Astrocyte (in vitro differentiated cells and primary cell): ENCODE data around the gene FNDC3B. TPM values are rescaled to one million over a fixed set of nuclear protein-coding genes. Genes with fewer than 3 reads are reported as not detected.
A peak's percentile ranks its signal among the peaks of the same experiment; 100 is the strongest.

ENCODE experiments used
- DNase-seq: peaks from one replicate; pipeline ENCODE4 v3.0.0-alpha.2; 2010; ENCODE audit warnings: low read depth
- FAIRE-seq: peaks from 2 replicates; lab custom pipeline; 2011; peaks lifted over from hg19 to GRCh38; lab: Jason Lieb, UNC
- H2AFZ ChIP-seq: 2 replicates; pipeline ENCODE4 v1.6.0; 2012; ENCODE audit warnings: low read depth, low read length, inconsistent platforms
- H3K27ac ChIP-seq: 2 replicates; pipeline ENCODE4 v1.5.1; 2011; ENCODE audit warnings: low read depth, low read length, inconsistent platforms
- H3K27me3 ChIP-seq: 2 replicates; pipeline ENCODE4 v1.6.0; 2011; ENCODE audit warnings: low read length, inconsistent platforms; ENCODE audit not compliant: insufficient read depth
- H3K36me3 ChIP-seq: 2 replicates; pipeline ENCODE4 v1.5.1; 2011; ENCODE audit warnings: low read length, inconsistent platforms; ENCODE audit not compliant: insufficient read depth
- H3K4me1 ChIP-seq: 2 replicates; pipeline ENCODE4 v1.5.1; 2011; ENCODE audit warnings: low read length, inconsistent platforms; ENCODE audit not compliant: insufficient read depth
- H3K4me2 ChIP-seq: 2 replicates; pipeline ENCODE4 v1.6.0; 2012; ENCODE audit warnings: low read length, inconsistent platforms
- H3K4me3 ChIP-seq: 2 replicates; pipeline ENCODE4 v1.5.1; 2011; ENCODE audit warnings: low read depth, mild to moderate bottlenecking, low read length, inconsistent platforms; ENCODE audit not compliant: insufficient read depth
- H3K79me2 ChIP-seq: 2 replicates; pipeline ENCODE4 v1.6.0; 2012; ENCODE audit warnings: mild to moderate bottlenecking, low read length, inconsistent platforms; ENCODE audit not compliant: insufficient read depth
- H3K9ac ChIP-seq: 2 replicates; pipeline ENCODE4 v1.6.0; 2012; ENCODE audit warnings: mild to moderate bottlenecking, low read length, inconsistent platforms
- H3K9me3 ChIP-seq: 2 replicates; pipeline ENCODE4 v1.5.1; 2012; ENCODE audit warnings: low read depth, mild to moderate bottlenecking, low read length, inconsistent platforms; ENCODE audit not compliant: insufficient read depth
- H4K20me1 ChIP-seq: 2 replicates; pipeline ENCODE4 v1.6.0; 2012; ENCODE audit warnings: low read length, inconsistent platforms; ENCODE audit not compliant: insufficient read depth
- H3K27ac Mint-ChIP-seq: one replicate; pipeline ENCODE4 v1.8.0; 2021; ENCODE audit warnings: mild to moderate bottlenecking, mixed read lengths; ENCODE audit not compliant: unreplicated experiment
- H3K27me3 Mint-ChIP-seq: one replicate; pipeline ENCODE4 v1.8.0; 2021; ENCODE audit warnings: low read depth, mixed read lengths; ENCODE audit not compliant: unreplicated experiment
- H3K36me3 Mint-ChIP-seq: one replicate; pipeline ENCODE4 v1.8.0; 2021; ENCODE audit warnings: low read depth, mixed read lengths; ENCODE audit not compliant: unreplicated experiment
- H3K4me1 Mint-ChIP-seq: one replicate; pipeline ENCODE4 v1.8.0; 2021; ENCODE audit warnings: low read depth, mixed read lengths; ENCODE audit not compliant: unreplicated experiment
- H3K4me3 Mint-ChIP-seq: one replicate; pipeline ENCODE4 v1.8.0; 2021; ENCODE audit warnings: mild to moderate bottlenecking, moderate library complexity, mixed read lengths; ENCODE audit not compliant: unreplicated experiment
- H3K9me3 Mint-ChIP-seq: one replicate; pipeline ENCODE4 v1.8.0; 2021; ENCODE audit warnings: mild to moderate bottlenecking, mixed read lengths; ENCODE audit not compliant: unreplicated experiment
- EZH2 ChIP-seq: IDR thresholded peaks from 2 replicates; pipeline ENCODE4 v1.6.1; 2012; ENCODE audit warnings: mild to moderate bottlenecking, low read length, inconsistent platforms; ENCODE audit not compliant: insufficient read depth
- total RNA-seq: library from RNA; stranded (reverse); gene quantifications from 2 replicates; pipeline ENCODE4 v1.2.1, GENCODE V29; 2021
- TF ChIP-seq, protein P1 (sequence below): IDR thresholded peaks from 2 replicates; pipeline ENCODE4 v1.5.1; 2011; ENCODE audit warnings: low read depth, mild to moderate bottlenecking, inconsistent platforms, low read length, moderate library complexity; ENCODE audit not compliant: insufficient read depth

Gene FNDC3B
- total RNA-seq, 1 donor from 2014 or later: 327 TPM

DNA sequence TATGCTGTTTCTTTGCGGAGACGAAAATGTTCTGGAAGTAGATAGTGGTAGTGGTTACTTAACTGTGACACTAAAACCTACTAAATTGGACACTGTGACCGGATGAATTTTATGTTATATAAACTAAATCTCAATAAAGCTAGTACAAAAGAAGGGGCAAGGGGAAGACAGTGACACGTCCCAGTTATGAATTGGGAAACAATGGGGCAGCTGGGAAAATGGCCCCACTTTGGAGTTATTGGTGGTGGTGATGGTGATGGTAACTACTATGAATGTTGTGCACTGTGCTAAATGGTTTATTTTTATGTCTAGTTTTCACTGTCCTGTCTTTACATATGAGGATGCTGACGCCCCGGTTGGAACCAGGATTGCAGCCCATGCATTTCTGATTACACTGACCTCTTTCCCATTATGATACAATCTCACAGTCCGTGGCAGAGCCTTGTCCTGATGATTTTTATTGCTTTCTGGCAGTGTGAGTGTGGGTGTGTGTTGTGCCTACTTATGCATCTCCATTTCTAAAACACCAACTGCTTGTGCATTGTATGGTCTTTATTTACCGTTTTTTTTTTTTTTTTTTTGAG, 192.0 kb downstream of the FNDC3B start:
- H3K4me3 Mint-ChIP-seq: no peak overlapping the region
- Histone ChIP-seq H2AFZ (no peak overlapping the region), H3K4me3 (no peak overlapping the region), H3K9ac (no peak overlapping the region), H3K9me3 (no peaks in the 10 kb centered on the region), H3K4me1 (no peaks in the 10 kb centered on the region), H3K4me2 (no peak overlapping the region), H3K79me2 (peaks cover 81% of the 10 kb centered on the region), H4K20me1 (peaks cover 73% of the 10 kb centered on the region), H3K36me3 (peaks cover 31% of the 10 kb centered on the region), H3K27me3 (no peaks in the 10 kb centered on the region), H3K27ac (no peak overlapping the region)
- peak overlapping the region; percentile 23 for H3K27ac Mint-ChIP-seq
- no peaks in the 10 kb centered on the region for H3K27me3 Mint-ChIP-seq
- H3K36me3 Mint-ChIP-seq: peaks cover 19% of the 10 kb centered on the region
- no peak for DNase-seq
- TF ChIP-seq, protein P1, sequence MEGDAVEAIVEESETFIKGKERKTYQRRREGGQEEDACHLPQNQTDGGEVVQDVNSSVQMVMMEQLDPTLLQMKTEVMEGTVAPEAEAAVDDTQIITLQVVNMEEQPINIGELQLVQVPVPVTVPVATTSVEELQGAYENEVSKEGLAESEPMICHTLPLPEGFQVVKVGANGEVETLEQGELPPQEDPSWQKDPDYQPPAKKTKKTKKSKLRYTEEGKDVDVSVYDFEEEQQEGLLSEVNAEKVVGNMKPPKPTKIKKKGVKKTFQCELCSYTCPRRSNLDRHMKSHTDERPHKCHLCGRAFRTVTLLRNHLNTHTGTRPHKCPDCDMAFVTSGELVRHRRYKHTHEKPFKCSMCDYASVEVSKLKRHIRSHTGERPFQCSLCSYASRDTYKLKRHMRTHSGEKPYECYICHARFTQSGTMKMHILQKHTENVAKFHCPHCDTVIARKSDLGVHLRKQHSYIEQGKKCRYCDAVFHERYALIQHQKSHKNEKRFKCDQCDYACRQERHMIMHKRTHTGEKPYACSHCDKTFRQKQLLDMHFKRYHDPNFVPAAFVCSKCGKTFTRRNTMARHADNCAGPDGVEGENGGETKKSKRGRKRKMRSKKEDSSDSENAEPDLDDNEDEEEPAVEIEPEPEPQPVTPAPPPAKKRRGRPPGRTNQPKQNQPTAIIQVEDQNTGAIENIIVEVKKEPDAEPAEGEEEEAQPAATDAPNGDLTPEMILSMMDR: no peak
- no peak for TF ChIP-seq EZH2
- no peak for FAIRE-seq
- no peaks in the 10 kb centered on the region for H3K9me3 Mint-ChIP-seq
- peaks cover 23% of the 10 kb centered on the region for H3K4me1 Mint-ChIP-seq

DNA sequence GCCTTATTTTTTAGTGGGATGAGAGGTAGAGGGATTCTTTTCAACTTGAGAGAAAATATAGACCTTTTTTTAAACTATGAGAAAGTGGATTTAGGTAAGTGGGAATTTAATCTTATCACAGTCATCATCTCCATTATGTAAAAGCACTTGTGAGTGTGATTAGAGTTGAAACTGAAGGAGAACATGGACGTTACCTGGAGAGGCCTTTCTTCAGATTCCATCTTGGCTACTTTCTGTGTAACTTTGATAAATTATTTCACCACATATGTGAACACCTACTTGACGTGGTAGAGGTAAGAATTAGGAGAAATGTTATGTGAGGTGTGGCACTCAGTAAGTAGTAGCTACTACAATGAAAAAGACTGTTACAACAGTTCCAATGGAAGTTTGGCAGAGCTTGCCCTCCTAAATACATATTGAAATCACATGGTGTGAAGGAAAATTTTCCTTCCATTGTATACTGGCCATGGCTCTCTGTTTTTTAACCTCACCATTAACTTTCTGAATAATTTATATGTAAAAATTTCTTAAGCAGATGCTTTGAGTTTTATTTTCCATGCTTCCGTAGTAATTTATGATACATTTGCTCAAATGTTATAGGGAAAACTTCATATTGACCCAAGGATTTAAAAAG, 193.3 kb downstream of the FNDC3B start:
- Histone ChIP-seq H3K4me2 (no peak overlapping the region), H3K4me1 (no peaks in the 10 kb centered on the region), H3K27me3 (no peaks in the 10 kb centered on the region), H2AFZ (no peak overlapping the region), H3K9me3 (no peaks in the 10 kb centered on the region), H3K27ac (no peak overlapping the region), H3K79me2 (peaks cover 81% of the 10 kb centered on the region), H4K20me1 (peaks cover 77% of the 10 kb centered on the region), H3K4me3 (no peak overlapping the region), H3K36me3 (peaks cover 22% of the 10 kb centered on the region), H3K9ac (no peak overlapping the region)
- H3K27ac Mint-ChIP-seq: peak overlapping the region; percentile 29
- H3K4me1 Mint-ChIP-seq: peaks cover 23% of the 10 kb centered on the region
- DNase-seq: no peak
- no peaks in the 10 kb centered on the region for H3K9me3 Mint-ChIP-seq
- peaks cover 13% of the 10 kb centered on the region for H3K36me3 Mint-ChIP-seq
- no peaks in the 10 kb centered on the region for H3K27me3 Mint-ChIP-seq
- TF ChIP-seq EZH2: no peak
- TF ChIP-seq, protein P1: no peak
- no peak for FAIRE-seq
- no peak overlapping the region for H3K4me3 Mint-ChIP-seq
